Activated T-cell treated with anti-CD3 and anti-CD28 coated beads for 48 hours (primary cell): Measurements from ENCODE around the gene COQ5.

Experiments
- DNase-seq: peaks from one replicate; pipeline ENCODE4 v3.0.0-alpha.2; 2020; ENCODE audit warnings: low read depth

The COQ5 gene

GRCh38 chr12:120483621-120484020, 45.3 kb downstream of the COQ5 start:
- DNase-seq: no peak

- DNase-seq: no peak
Measured at GRCh38 chr12:120481022-120481767, 47.8 kb downstream of the COQ5 start.

- no peak for DNase-seq
Measured at GRCh38 chr12:120480211-120480610, 48.7 kb downstream of the COQ5 start.

GRCh38 chr12:120479458-120479857, 49.5 kb downstream of the COQ5 start:
- DNase-seq: no peak

GRCh38 chr12:120475643-120476042, 53.3 kb downstream of the COQ5 start:
- DNase-seq: no peak

- DNase-seq: no peak
Measured at GRCh38 chr12:120474616-120474960, 54.4 kb downstream of the COQ5 start.

GRCh38 chr12:120473807-120474615, 54.9 kb downstream of the COQ5 start:
- no peak for DNase-seq

GRCh38 chr12:120472521-120472920, 56.4 kb downstream of the COQ5 start:
- DNase-seq: no peak

- DNase-seq: no peak
Measured at GRCh38 chr12:120470150-120470784, 58.7 kb downstream of the COQ5 start.

- DNase-seq: peak; percentile 97
Measured at GRCh38 chr12:120469450-120470149, 59.4 kb downstream of the COQ5 start, which contains the start of gene SRSF9. SRSF9 (minus strand) TSS chr12:120469748; CDS start chr12:120469609, 139 bp downstream.

- peak; percentile 4 for DNase-seq
Measured at GRCh38 chr12:120468821-120469449, 60.0 kb downstream of the COQ5 start.

- DNase-seq: peak; percentile 12
Measured at GRCh38 chr12:120468325-120468820, 60.6 kb downstream of the COQ5 start.

- no peak for DNase-seq
Measured at GRCh38 chr12:120467439-120467838, 61.5 kb downstream of the COQ5 start.

GRCh38 chr12:120466560-120467315, 62.2 kb downstream of the COQ5 start:
- DNase-seq: peak; percentile 39

GRCh38 chr12:120465756-120466155, 63.2 kb downstream of the COQ5 start:
- DNase-seq: no peak

GRCh38 chr12:120463712-120464111, 65.2 kb downstream of the COQ5 start:
- no peak for DNase-seq

GRCh38 chr12:120462099-120462640, 66.8 kb downstream of the COQ5 start:
- DNase-seq: no peak

- no peak for DNase-seq
Measured at GRCh38 chr12:120460157-120460556, 68.8 kb downstream of the COQ5 start.

- DNase-seq: no peak
Measured at GRCh38 chr12:120457133-120457532, 71.8 kb downstream of the COQ5 start.

- DNase-seq: no peak
Measured at GRCh38 chr12:120455302-120455701, 73.7 kb downstream of the COQ5 start.
